Measurements from ENCODE around the gene IGF1.

IGF1 gene

GRCh38 chr12:102503056-102503681 lies 22.8 kb upstream of the IGF1 start:
- no peak for DNase-seq (ENCODE audit: low read depth)
- TF ChIP-seq CTCF (conservative IDR thresholded peaks at IDR 0.05; ENCODE audit: control insufficient read depth, insufficient read depth, low read depth, low read length), result no peak

GRCh38 chr12:102501773-102502172 lies 21.4 kb upstream of the IGF1 start:
- TF ChIP-seq CTCF (conservative IDR thresholded peaks at IDR 0.05; ENCODE audit: control insufficient read depth, insufficient read depth, low read depth, low read length), result no peak
- no peak for DNase-seq (ENCODE audit: low read depth)
- H3K4me3 ChIP-seq (ENCODE audit: control insufficient read depth, low read depth, low read length), result no peak overlapping the region

More at GRCh38 chr12:102503056-102503681, 22.8 kb upstream of the IGF1 start:
- no peak overlapping the region for H3K4me3 ChIP-seq (ENCODE audit: control insufficient read depth, low read depth, low read length)

- TF ChIP-seq CTCF (conservative IDR thresholded peaks at IDR 0.05; ENCODE audit: control insufficient read depth, insufficient read depth, low read depth, low read length), result no peak
- no peak overlapping the region for H3K4me3 ChIP-seq (ENCODE audit: control insufficient read depth, low read depth, low read length)
- DNase-seq (ENCODE audit: low read depth), result no peak
These were observed 18.1 kb upstream of the IGF1 start for GRCh38 chr12:102498471-102498870.

GRCh38 chr12:102497743-102498142 lies 17.4 kb upstream of the IGF1 start:
- no peak overlapping the region for H3K4me3 ChIP-seq (ENCODE audit: control insufficient read depth, low read depth, low read length)
- DNase-seq (ENCODE audit: low read depth), result no peak
- no peak for TF ChIP-seq CTCF (conservative IDR thresholded peaks at IDR 0.05; ENCODE audit: control insufficient read depth, insufficient read depth, low read depth, low read length)

- no peak for DNase-seq (ENCODE audit: low read depth)
- TF ChIP-seq CTCF (conservative IDR thresholded peaks at IDR 0.05; ENCODE audit: control insufficient read depth, insufficient read depth, low read depth, low read length), result no peak
- H3K4me3 ChIP-seq (ENCODE audit: control insufficient read depth, low read depth, low read length), result no peak overlapping the region
These were observed 16.2 kb upstream of the IGF1 start for GRCh38 chr12:102496591-102496990.

- DNase-seq (ENCODE audit: low read depth), result no peak
- no peak for TF ChIP-seq CTCF (conservative IDR thresholded peaks at IDR 0.05; ENCODE audit: control insufficient read depth, insufficient read depth, low read depth, low read length)
These were observed 6.9 kb upstream of the IGF1 start for GRCh38 chr12:102487226-102487625.

GRCh38 chr12:102486153-102486552 lies 5.8 kb upstream of the IGF1 start:
- no peak overlapping the region for H3K4me3 ChIP-seq (ENCODE audit: control insufficient read depth, low read depth, low read length)
- no peak for TF ChIP-seq CTCF (conservative IDR thresholded peaks at IDR 0.05; ENCODE audit: control insufficient read depth, insufficient read depth, low read depth, low read length)
- no peak for DNase-seq (ENCODE audit: low read depth)

More at GRCh38 chr12:102487226-102487625, 6.9 kb upstream of the IGF1 start:
- H3K4me3 ChIP-seq (ENCODE audit: control insufficient read depth, low read depth, low read length), result no peak overlapping the region
